Peyer's patch (tissue), 4 donors: ENCODE data around the gene BMP8B. TPM values are rescaled to one million over a fixed set of nuclear protein-coding genes. Genes with fewer than 3 reads are reported as not detected.
"Not testable (repeated sequence)": the region's sequence is repeated elsewhere in the genome, so short reads cannot be mapped to it uniquely, and the experiment has no call there.

ENCODE experiments used
- DNase-seq, 3 donors: peaks; one replicate each; pipeline ENCODE4 v3.0.0-alpha.2; 2017 to 2019
- H3K27ac ChIP-seq, 4 donors: fragments of 200-600 bp; sonication (generic); one replicate each; pipeline ENCODE4 v1.5.1; 2016 to 2019
- H3K27me3 ChIP-seq, 2 donors: fragments of 200-600 bp; sonication (generic); one replicate each; pipeline ENCODE4 v1.5.1; 2019
- H3K36me3 ChIP-seq, 3 donors: fragments of 200-600 bp; sonication (generic); one replicate each; pipeline ENCODE4 v1.5.1; 2016 to 2019
- H3K4me1 ChIP-seq, 4 donors: fragments of 200-600 bp; sonication (generic); one replicate each; pipeline ENCODE4 v1.5.1; 2016 to 2019
- H3K4me3 ChIP-seq, 4 donors: fragments of 200-600 bp; sonication (generic); 1 replicate in 3 of 4; 2 replicates in 1 of 4; pipeline ENCODE4 v1.5.1; 2016 to 2019; ENCODE audit warnings: mild to moderate bottlenecking in 1 of 4
- H3K9me3 ChIP-seq, 4 donors: fragments of 200-600 bp; sonication (generic); one replicate each; pipeline ENCODE4 v1.5.1; 2016 to 2019; ENCODE audit warnings: mild to moderate bottlenecking in 1 of 4
- POLR2A ChIP-seq, 2 donors: fragments of 450-650 bp; IDR thresholded peaks; one replicate each; pipeline ENCODE4 v1.5.1; 2017; ENCODE audit warnings: antibody characterized with exemption in 2 of 2, mild to moderate bottlenecking in 2 of 2, moderate library complexity in 2 of 2
- total RNA-seq, 4 donors: library from RNA; depleted of rRNA; stranded (reverse); fragments of >200 nt; gene quantifications; one replicate each; pipeline ENCODE4 v1.1.0, GENCODE V29; 2016
- TF ChIP-seq, protein P1 (sequence below), 6 experiments: fragments of 450-650 bp in 4 of 6; fragments of 200-600 bp in 2 of 6; sonication (generic) in 1 of 6; IDR thresholded peaks; one replicate each; pipeline ENCODE4 v1.5.1; 2017 to 2019; ENCODE audit warnings: antibody characterized with exemption in 6 of 6, mild to moderate bottlenecking in 3 of 6, moderate library complexity in 1 of 6

The BMP8B gene
- total RNA-seq, 4 donors from 2014 or later: 1.7 to 34.0 (median 15.7) TPM

DNA sequence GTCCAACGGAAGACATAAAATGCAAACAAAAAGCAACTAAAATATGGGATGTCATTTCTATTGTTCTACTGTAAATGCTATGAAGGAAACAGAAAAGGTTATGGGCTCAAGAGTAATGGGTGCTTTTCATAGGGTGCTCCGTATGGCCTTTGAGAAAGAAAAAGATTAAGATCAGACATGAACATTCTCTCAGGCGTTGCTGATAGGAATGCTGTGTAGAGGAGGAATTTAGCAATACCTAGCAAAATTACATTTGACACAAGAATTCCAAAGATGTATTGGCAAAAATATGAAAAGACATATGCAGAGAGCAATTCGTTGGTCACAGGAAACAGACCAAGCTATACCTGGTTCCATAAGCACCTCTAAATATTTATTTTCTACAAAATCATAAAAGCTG is 11.8 kb downstream of the BMP8B start:
- no peaks in the 10 kb centered on the region for H3K9me3 ChIP-seq
- no peak for DNase-seq
- TF ChIP-seq POLR2A (IDR thresholded peaks at IDR 0.05): no peak
- TF ChIP-seq, protein P1, sequence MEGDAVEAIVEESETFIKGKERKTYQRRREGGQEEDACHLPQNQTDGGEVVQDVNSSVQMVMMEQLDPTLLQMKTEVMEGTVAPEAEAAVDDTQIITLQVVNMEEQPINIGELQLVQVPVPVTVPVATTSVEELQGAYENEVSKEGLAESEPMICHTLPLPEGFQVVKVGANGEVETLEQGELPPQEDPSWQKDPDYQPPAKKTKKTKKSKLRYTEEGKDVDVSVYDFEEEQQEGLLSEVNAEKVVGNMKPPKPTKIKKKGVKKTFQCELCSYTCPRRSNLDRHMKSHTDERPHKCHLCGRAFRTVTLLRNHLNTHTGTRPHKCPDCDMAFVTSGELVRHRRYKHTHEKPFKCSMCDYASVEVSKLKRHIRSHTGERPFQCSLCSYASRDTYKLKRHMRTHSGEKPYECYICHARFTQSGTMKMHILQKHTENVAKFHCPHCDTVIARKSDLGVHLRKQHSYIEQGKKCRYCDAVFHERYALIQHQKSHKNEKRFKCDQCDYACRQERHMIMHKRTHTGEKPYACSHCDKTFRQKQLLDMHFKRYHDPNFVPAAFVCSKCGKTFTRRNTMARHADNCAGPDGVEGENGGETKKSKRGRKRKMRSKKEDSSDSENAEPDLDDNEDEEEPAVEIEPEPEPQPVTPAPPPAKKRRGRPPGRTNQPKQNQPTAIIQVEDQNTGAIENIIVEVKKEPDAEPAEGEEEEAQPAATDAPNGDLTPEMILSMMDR (IDR thresholded peaks at IDR 0.05): no peak
- H3K4me3 ChIP-seq: no peak overlapping the region
- no peak overlapping the region for H3K27ac ChIP-seq
- no peaks in the 10 kb centered on the region for H3K27me3 ChIP-seq
- H3K4me1 ChIP-seq: no peaks in the 10 kb centered on the region
- H3K36me3 ChIP-seq: no peaks in the 10 kb centered on the region

DNA sequence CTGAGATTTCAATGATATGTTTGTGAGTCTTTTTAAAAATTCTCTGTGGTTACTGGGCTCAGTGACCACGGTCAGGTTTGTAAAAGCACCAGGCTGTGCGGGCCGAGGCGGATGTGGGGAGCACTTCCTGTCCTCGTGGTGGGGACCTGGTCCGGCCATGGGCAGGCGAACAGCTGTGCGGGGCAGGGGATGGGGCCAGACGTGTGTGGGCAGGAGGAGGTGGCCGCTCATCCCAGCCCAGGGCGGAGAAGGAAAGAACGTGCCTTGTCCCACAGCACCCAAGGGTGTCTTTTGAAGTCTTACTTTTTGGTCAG is 12.3 kb downstream of the BMP8B start:
- Histone ChIP-seq H3K27me3 (no peaks in the 10 kb centered on the region), H3K4me1 (no peaks in the 10 kb centered on the region), H3K9me3 (no peaks in the 10 kb centered on the region), H3K27ac (no peak overlapping the region), H3K36me3 (no peaks in the 10 kb centered on the region), H3K4me3 (no peak overlapping the region)
- TF ChIP-seq POLR2A (IDR thresholded peaks at IDR 0.05): no peak
- TF ChIP-seq, protein P1 (IDR thresholded peaks at IDR 0.05): no peak
- DNase-seq: peak in 2 of 3 donors; percentile 52 to 60

DNA sequence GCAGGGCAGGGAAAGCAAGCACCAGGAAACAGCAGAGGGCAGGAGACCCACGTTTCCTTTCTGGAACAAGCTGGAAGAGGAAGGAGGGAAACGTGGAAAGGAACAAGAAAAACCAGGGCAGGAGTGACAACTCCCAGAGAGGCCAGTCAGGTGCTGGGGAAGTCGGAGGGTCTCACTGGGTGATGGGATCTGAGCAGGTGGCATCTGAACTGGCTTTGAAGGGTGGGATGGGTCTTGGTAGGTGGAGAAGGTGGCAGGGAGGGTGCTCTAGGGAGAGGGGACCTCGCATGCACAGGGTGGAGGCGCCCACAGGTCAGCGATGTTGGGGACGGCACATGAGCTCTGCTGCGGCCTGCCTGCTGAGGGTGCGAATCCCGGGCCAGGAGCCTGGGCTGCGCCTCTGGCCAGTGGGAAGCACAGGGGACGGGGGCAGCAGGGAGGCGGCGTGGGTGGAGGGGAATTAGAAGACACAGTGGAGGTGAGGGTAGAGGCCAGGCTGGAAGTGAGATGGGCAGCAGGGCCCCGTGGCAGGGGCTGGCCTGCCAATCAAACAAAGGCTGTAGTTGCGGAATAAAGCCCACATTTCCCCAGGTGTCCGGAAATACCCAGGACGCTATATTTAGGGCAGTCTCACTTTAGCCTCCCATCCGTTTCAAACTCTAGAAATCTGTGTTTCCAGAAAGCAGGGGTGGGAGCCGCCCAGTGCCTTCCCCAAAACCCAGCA is 12.8 kb downstream of the BMP8B start:
- H3K27me3 ChIP-seq, H3K9me3 ChIP-seq, H3K4me1 ChIP-seq, H3K36me3 ChIP-seq, H3K27ac ChIP-seq, H3K4me3 ChIP-seq: not testable (repeated sequence)
- peak in 1 of 3 donors; percentile 41 for DNase-seq

DNA sequence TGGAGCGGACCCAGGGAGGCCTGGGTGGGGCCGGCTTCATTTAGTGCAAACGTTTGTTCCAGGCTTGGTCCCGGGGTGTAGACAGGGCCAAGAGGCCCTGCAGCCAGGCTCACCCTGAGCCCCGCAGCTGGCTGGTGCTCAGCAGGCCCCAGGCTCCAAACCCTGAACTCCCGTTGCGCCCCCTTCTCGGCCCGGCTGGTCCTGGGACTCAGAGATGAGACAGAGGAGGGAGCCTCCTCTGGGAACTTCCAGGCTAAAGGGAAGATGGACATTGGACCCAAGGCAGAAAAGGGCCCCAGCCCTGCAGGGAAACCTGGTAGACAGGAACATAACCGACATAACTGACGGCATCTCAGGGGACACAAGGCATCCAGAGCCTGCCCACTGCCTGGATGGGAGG is 13.5 kb downstream of the BMP8B start:
- H3K27ac ChIP-seq, H3K9me3 ChIP-seq: not testable (repeated sequence)
- DNase-seq: peak in 1 of 3 donors; percentile 48

DNA sequence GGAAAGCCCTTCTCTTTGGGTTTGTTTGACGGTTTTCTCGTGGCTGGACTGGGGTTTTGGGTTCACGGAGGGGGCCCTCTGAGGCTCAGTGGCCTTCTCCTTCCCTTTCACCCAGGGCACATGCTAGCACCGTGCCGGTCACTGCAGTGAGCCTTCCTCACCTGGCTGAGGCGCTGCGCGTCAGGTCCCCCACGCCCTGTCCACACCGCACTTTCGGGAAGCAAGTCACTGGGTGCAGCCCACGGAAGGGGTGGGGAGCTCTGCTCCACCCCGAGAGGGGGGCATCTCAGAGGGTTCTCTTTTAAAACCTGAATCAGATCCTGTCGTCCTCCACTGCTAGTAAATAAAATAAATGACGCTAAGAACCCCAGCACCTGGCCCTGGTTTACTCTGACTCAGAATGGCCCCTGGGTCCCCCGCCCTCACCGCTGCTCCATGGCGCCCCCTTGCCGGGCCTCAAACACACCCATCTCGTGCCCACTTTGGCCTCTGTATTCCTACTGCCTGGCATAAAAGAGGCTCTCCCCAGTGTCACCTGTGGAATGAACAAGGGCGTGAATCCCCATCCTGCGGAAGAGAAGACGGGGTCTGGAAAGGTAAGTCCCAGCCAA is 15.2 kb downstream of the BMP8B start:
- H3K9me3 ChIP-seq, H3K4me3 ChIP-seq, DNase-seq, H3K36me3 ChIP-seq, H3K4me1 ChIP-seq, H3K27ac ChIP-seq, H3K27me3 ChIP-seq: not testable (repeated sequence)

More for the DNA sequence above, 13.5 kb downstream of the BMP8B start:
- not testable (repeated sequence) for H3K27me3 ChIP-seq, H3K4me1 ChIP-seq, H3K4me3 ChIP-seq, H3K36me3 ChIP-seq

DNA sequence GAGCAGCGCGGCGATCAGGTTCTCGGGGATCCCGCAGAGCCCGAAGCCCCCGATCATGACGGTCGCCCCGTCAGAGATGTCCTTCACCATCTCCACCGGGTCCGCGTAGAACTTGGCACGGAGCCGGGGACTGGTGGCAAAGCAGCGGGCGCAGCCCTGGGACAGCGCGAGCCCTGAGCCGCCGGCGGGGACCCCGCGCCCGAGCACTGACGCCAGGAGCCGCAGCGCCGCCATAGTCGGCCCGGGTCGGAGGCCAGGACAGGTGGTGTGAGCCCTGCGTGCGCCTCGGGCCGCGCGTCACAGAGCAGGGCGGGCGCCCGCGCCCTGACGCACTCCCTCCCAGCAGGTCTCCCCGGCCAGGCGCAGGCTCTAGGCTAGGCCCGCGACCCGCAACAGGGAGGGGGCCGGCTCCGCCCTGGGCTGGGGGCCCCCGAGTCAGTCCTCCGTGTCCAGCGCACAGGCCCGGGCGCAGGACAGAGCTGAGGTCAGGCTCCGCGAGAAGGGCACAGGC is 17.6 kb downstream of the BMP8B start, which contains the start of gene OXCT2:
OXCT2 (minus strand) TSS at position 327 of the 511 bp plus-strand sequence; CDS start at position 234, 93 bp downstream.
- peak within 1 kb of the TSS in 2 of 4 donors; percentile 23 to 24 for H3K4me3 ChIP-seq
- not testable (repeated sequence) for H3K36me3 ChIP-seq, H3K9me3 ChIP-seq, H3K4me1 ChIP-seq, H3K27ac ChIP-seq, H3K27me3 ChIP-seq, DNase-seq

DNA sequence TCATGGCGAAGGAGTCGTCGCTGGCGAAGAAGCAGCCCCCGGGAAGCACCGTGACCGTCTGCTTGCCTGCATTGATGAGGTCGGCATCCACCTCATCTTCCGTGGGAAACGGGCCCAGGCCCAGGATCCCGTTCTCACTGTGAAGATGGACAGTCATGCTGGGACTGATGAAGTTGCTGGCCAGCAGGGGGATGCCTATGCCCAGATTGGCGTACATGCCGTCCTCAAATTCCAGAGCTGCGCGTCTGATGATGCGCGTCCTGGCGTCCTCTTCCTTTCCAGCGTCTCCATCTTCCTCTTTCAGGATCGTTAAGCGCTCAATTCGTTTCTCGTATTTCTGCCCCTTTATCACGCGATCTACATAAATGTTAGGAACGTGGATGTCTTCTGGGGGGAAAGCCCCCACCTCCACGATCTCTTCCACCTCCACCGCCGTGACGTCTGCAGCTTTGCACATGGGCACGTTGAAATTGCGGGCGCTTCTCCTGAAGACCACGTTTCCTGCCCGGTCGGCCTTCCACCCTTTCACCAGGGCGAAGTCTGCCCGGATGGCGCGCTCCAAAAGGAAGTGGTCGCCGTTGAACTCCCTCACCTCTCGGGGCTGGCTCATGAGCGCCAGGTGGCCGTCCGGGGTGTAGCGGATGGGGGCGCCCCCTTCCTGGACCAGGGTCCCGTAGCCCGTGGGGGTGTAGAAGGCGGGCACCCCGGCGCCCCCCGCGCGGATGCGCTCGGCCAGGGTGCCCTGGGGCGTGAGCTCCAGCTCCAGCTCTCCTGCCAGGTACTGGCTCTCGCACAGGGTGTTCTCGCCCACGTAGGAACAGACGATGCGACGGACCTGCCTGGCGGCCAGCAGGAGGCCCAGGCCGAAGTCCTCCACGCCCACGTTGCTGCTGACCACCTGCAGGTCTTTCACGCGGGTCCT is 18.3 kb downstream of the BMP8B start:
- not testable (repeated sequence) for H3K9me3 ChIP-seq, H3K27me3 ChIP-seq, H3K27ac ChIP-seq, DNase-seq, H3K36me3 ChIP-seq, H3K4me1 ChIP-seq
- H3K4me3 ChIP-seq: peak overlapping the region in 1 of 4 donors; percentile 23

DNA sequence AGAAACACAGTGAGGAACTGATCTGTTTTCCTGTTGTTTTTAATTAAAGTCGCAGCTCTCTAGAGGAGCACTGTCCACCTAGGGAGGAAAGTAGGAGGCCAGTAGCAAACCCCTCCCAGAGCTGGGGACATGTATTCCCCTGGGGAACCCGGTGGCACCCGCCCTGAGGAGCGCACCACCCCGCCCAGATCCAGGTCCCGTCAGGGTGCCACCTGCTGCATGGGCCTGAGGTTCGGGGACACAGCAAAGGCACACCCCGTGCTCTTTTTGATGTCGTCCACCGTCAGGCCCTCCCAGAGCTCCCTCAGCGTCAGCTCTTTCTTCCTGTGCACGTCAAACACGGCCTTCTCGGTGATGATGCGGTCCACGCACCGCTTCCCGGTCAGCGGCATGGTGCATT is 19.2 kb downstream of the BMP8B start:
- not testable (repeated sequence) for H3K27me3 ChIP-seq, H3K9me3 ChIP-seq, DNase-seq, H3K36me3 ChIP-seq, H3K4me1 ChIP-seq, H3K4me3 ChIP-seq, H3K27ac ChIP-seq

DNA sequence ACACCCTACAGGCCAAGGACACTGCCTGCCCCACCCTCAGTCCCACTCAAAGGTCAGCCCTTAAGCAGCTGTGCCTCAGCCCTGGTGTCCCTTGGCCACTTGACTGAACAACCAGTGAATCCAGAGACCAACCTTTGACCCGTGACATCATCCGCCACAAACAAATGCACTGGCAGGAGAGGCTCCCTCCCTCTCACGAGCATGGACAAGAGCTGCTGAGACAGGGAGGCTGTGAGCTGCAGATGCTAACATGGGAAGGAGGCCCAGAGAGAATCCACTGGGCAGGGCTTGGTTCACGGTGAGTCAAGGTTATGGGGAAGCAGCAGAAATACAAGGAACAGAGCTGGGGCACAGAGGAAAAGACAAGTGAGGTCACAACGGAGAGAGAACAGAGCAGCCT is 22.2 kb downstream of the BMP8B start:
- not testable (repeated sequence) for H3K9me3 ChIP-seq, H3K27me3 ChIP-seq, H3K36me3 ChIP-seq, H3K4me1 ChIP-seq, H3K4me3 ChIP-seq
- peak overlapping the region in 2 of 4 donors; percentile 48 to 76 for H3K27ac ChIP-seq
- DNase-seq: peak in 1 of 3 donors; percentile 57

DNA sequence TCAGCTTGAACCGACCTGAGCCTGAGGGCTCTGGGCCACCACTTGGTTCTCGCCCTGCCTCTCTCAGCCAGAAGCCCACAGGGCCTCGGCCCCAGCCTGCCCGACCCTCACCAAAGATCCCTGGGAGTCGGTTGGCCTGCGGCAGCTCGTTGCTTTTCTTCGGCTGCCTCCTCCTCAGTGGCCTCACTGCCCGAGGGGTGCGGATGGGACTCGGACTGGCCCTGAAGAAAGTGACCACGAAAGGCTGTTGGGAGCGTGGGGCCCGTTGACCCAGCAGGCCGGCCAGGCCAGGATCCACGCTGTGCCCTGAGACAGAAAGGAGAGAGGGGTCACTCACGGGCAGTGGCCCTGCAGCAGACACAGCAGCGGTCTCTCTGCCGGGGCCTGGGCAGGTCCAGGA is 24.2 kb downstream of the BMP8B start:
- H3K36me3 ChIP-seq, H3K27ac ChIP-seq, H3K9me3 ChIP-seq, DNase-seq, H3K4me1 ChIP-seq, H3K4me3 ChIP-seq, H3K27me3 ChIP-seq: not testable (repeated sequence)

DNA sequence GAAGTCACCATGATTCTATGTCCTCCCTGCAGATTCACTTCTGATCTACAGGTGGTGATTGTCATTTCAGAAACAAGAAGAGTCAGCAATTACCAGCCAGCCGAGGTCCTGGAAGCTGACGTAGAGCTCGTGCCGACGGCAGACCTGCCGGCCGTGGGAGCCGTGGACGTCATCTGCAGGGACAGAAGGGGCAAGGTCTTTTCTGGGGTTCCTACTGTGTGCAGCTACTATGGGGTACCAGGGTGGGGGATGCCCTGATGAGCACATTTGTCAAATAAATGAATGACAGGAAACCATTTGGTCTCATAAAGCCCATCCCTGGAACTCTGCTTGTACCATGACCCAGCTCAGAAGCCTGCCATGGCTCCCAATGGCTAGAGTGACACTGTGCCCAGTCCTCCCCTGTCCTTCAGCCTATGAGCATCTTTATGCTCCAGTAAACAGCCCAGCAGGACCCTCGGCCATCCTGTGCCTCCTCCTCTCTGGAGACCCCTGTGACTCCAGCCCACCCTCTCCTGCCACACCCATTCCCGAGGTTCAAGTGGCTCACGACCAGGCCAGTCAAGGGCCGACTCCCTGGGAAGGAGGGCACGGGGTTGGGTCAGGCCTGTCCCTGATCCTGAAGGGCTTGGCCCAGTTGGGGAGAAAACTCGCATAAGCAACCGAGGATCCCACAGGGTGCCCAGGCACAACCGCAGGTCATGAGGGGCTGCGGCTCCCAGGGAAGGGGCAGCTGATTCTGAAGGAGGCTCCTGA is 24.9 kb downstream of the BMP8B start:
- not testable (repeated sequence) for H3K9me3 ChIP-seq, H3K4me1 ChIP-seq, H3K36me3 ChIP-seq, DNase-seq, H3K27me3 ChIP-seq, H3K4me3 ChIP-seq, H3K27ac ChIP-seq
